HUES48 (cell line): Measurements from ENCODE around the gene ANAPC16.
"Not testable (repeated sequence)": the region's sequence is repeated elsewhere in the genome, so short reads cannot be mapped to it uniquely, and the experiment has no call there.

ENCODE experiments used
- H3K27ac ChIP-seq: one replicate; pipeline ENCODE4 v1.7.0; 2013; ENCODE audit warnings: low read depth, low read length, inconsistent platforms
- H3K27me3 ChIP-seq: 2 replicates; pipeline ENCODE4 v1.6.1; 2013; ENCODE audit warnings: mild to moderate bottlenecking, low read length; ENCODE audit not compliant: control insufficient read depth, insufficient read depth
- H3K36me3 ChIP-seq: 2 replicates; pipeline ENCODE4 v1.6.1; 2013; ENCODE audit warnings: low read length; ENCODE audit not compliant: control insufficient read depth, insufficient read depth
- H3K4me1 ChIP-seq: 2 replicates; pipeline ENCODE4 v1.6.1; 2013; ENCODE audit warnings: mild to moderate bottlenecking, low read length; ENCODE audit not compliant: control insufficient read depth, insufficient read depth
- H3K4me3 ChIP-seq: 2 replicates; pipeline ENCODE4 v1.5.1; 2013; ENCODE audit warnings: mild to moderate bottlenecking, low read depth, low read length
- H3K9ac ChIP-seq: 2 replicates; pipeline ENCODE4 v1.6.1; 2013; ENCODE audit warnings: mild to moderate bottlenecking, low read depth, low read length, moderate library complexity
- H3K9me3 ChIP-seq: 2 replicates; pipeline ENCODE4 v1.6.1; 2013; ENCODE audit warnings: low read length; ENCODE audit not compliant: control insufficient read depth, insufficient read depth

The ANAPC16 gene

DNA sequence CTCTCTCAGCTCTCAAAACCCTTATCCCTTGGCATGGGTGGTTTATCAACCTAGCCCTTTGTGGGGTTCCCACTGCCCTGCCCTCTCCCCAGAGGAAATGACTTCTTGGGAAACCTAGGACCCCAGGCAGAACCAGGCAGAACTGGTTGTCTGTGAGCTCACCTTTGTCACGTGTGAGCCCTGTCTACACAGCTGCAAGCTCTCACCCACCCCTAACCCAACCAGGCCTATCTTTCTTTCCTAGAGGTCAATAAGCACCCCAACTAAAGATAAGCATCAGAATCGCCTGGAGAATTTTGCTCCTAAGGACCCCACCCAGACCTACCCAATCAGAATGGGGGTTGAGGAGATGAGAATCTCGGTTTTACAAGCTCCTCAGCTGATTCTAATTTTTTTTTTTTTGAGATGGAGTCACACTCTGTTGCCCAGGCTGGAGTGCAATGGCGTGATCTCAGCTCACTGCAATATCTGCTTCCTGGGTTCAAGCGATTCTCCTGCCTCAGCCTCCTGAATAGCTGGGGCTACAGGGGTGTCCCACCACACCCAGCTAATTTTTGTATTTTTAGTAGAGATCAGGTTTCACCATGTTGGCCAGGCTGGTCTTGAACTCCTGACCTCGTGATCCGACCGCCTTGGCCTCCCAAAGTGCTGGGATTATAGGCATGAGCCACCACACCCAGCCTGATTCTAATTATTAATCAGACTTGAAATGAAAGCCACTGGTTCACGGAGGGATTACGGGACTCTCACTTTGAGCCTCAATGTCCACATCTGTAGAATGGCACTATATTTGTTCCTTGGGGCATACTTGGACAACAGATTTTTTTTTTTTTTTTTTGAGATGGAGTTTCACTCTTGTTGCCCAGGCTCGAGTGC is 50.4 kb downstream of the ANAPC16 start:
- no peaks in the 10 kb centered on the region for H3K27me3 ChIP-seq
- H3K9me3 ChIP-seq, result no peaks in the 10 kb centered on the region
- H3K4me3 ChIP-seq, result no peak overlapping the region
- H3K4me1 ChIP-seq, result peaks cover 36% of the 10 kb centered on the region
- no peak overlapping the region for H3K9ac ChIP-seq
- no peaks in the 10 kb centered on the region for H3K36me3 ChIP-seq
- H3K27ac ChIP-seq, result no peak overlapping the region

- Histone ChIP-seq H3K9me3 (no peaks in the 10 kb centered on the region), H3K27ac (peak overlapping the region; percentile 76), H3K27me3 (no peaks in the 10 kb centered on the region), H3K36me3 (no peaks in the 10 kb centered on the region), H3K4me1 (peaks cover 32% of the 10 kb centered on the region), H3K9ac (peak overlapping the region; percentile 13; the same call in 1 of the 2 replicates), H3K4me3 (no peak overlapping the region; the same call in 1 of the 2 replicates)
These were observed 51.6 kb downstream of the ANAPC16 start for GRCh38 chr10:72267381-72267780.

DNA sequence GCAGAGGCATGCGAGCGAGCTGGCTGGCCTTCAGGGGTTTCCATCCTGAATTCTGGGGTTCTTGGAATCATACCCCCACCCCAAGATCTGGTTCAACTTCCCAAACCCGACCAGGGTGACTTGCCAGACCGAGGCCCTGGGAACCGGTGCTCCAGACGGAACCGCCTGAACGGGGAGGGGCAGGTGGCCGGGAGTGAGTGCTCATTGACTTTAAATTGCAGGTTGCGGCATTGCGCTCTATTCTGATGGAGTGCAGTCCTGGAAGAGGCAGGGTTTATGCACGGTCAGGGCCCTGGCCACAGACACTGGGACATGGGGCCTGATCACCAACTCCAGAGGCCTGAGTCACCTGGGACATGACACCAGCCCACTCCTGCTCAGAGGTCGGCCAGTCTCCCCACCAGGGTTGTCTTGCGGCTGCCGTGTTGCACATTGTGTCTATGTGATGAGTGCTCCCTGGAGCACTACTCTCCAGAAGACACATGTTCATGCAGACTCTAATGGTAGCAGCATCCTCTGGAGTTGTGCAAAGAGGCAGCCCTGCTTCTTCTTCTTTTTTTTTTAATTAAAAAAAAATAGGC is 52.1 kb downstream of the ANAPC16 start:
- H3K27me3 ChIP-seq, result no peaks in the 10 kb centered on the region
- no peaks in the 10 kb centered on the region for H3K36me3 ChIP-seq
- peaks cover 35% of the 10 kb centered on the region for H3K4me1 ChIP-seq
- peak overlapping the region; percentile 76 for H3K27ac ChIP-seq
- H3K4me3 ChIP-seq, result no peak overlapping the region; the same call in 1 of the 2 replicates
- H3K9ac ChIP-seq, result peak overlapping the region; percentile 13
- H3K9me3 ChIP-seq, result no peaks in the 10 kb centered on the region

DNA sequence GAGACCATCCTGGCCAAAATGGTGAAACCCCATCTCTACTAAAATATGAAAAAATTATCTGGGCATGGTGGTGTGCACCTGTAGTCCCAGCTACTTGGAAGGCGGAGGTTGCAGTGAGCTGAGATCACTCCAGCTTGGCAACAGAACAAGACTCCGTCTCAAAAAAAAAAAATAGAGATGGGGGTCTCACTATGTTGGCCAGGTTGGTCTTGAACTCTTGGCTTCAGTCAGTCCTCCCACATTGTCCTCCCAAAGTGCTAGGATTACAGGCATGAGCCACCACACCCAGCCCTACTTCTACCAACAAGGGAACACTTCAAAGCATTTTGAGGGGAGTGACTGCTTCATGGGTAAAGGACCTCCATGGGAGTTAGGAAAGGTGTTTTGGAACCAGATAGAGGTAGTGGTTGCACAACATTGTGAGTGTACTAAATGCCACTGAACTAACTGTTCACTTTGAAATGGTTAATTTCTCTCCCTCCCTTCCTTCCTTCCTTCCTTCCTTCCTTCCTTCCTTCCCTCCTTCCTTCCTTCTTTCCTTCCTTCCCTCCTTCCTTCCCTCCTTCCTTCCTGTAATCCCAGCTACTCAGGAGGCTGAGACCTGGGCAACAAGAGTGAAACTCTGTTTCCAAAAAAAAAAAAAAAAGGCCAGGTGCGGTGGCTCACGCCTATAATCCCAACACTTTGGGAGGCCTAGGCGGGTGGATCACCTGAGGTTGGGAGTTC is 52.8 kb downstream of the ANAPC16 start:
- H3K36me3 ChIP-seq, H3K4me3 ChIP-seq, H3K9ac ChIP-seq, H3K9me3 ChIP-seq, H3K27me3 ChIP-seq, H3K27ac ChIP-seq: not testable (repeated sequence)
- H3K4me1 ChIP-seq, result peaks cover 35% of the 10 kb centered on the region

DNA sequence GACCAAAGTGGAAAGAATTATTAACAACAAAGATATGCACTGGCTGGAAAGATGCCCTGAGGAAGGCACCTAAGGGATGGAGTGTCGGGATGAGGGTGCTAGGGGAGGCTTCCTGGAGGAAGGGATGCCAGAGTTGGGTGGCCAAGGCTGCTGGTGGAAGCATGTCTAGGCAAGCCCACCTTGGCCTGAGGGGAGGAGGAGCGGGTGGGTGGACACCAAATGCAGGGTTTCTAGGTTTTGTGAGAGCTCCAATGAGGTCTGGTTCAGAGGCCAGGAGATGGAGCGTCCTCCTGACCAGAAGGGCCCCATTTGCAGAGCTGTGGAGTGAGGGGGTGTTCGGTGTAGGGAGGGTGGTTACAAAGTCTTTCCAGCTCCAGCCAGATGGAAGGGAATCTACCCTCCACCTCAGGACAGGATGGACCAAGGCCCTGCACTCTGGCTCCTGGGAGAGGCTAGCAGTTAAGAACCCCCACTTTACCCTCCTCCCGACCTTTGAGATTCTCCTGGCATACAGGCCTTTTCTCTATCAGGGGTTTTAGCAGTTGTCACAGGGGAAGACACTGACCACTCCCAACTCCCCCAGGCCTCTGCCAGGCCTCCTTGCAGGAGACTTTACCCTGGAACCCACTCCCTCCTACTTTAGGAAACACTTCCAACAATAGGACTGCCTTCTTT is 54.9 kb downstream of the ANAPC16 start:
- H3K36me3 ChIP-seq, result peaks cover 9% of the 10 kb centered on the region; the same call in 1 of the 2 replicates
- H3K9me3 ChIP-seq, result no peaks in the 10 kb centered on the region
- no peaks in the 10 kb centered on the region for H3K27me3 ChIP-seq
- H3K9ac ChIP-seq, result no peak overlapping the region
- no peak overlapping the region for H3K4me3 ChIP-seq
- H3K27ac ChIP-seq, result no peak overlapping the region
- peaks cover 29% of the 10 kb centered on the region for H3K4me1 ChIP-seq

- Histone ChIP-seq H3K27ac (peak overlapping the region; percentile 96), H3K36me3 (peaks cover 14% of the 10 kb centered on the region), H3K4me1 (peaks cover 29% of the 10 kb centered on the region), H3K27me3 (no peaks in the 10 kb centered on the region), H3K4me3 (peak overlapping the region; percentile 93), H3K9ac (peak overlapping the region; percentile 81), H3K9me3 (no peaks in the 10 kb centered on the region)
These were observed 57.0 kb downstream of the ANAPC16 start for GRCh38 chr10:72272689-72273409.

GRCh38 chr10:72273410-72274212 is 57.8 kb downstream of the ANAPC16 start, which contains the start of gene DDIT4:
DDIT4 (plus strand) TSS chr10:72273924; CDS start chr10:72274217, 293 bp downstream.
- peak within 1 kb of the TSS; percentile 81 for H3K9ac ChIP-seq
- H3K36me3 ChIP-seq, result peaks cover 14% of the 10 kb centered on the region
- H3K27me3 ChIP-seq, result no peaks in the 10 kb centered on the region
- peaks cover 27% of the 10 kb centered on the region for H3K4me1 ChIP-seq
- peak within 1 kb of the TSS; percentile 93 for H3K4me3 ChIP-seq
- peak within 1 kb of the TSS; percentile 96 for H3K27ac ChIP-seq
- no peaks in the 10 kb centered on the region for H3K9me3 ChIP-seq

DNA sequence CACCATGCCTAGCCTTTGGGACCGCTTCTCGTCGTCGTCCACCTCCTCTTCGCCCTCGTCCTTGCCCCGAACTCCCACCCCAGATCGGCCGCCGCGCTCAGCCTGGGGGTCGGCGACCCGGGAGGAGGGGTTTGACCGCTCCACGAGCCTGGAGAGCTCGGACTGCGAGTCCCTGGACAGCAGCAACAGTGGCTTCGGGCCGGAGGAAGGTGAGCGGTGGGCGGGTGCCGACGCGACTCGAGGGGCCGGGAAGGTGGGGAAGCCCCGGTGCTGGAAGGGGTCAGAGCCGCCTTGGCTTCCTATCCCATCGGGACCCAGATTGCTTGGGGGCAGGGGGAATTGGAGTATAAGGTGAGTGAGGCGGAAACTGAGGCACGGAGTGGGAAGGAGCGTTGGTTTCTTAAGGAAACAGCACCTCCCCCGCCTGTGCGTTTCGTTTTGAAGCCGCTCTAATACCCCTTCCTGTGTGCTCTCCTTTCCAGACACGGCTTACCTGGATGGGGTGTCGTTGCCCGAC is 58.5 kb downstream of the ANAPC16 start:
- H3K4me1 ChIP-seq, result peaks cover 27% of the 10 kb centered on the region
- H3K27ac ChIP-seq, result peak overlapping the region; percentile 63
- H3K9me3 ChIP-seq, result no peaks in the 10 kb centered on the region

GRCh38 chr10:72274730-72275350 is 59.0 kb downstream of the ANAPC16 start:
- peak overlapping the region; percentile 93 for H3K4me3 ChIP-seq
- H3K9ac ChIP-seq, result peak overlapping the region; percentile 72
- peaks cover 27% of the 10 kb centered on the region for H3K4me1 ChIP-seq
- H3K27me3 ChIP-seq, result no peaks in the 10 kb centered on the region
- no peaks in the 10 kb centered on the region for H3K9me3 ChIP-seq
- H3K27ac ChIP-seq, result no peak overlapping the region
- peaks cover 14% of the 10 kb centered on the region for H3K36me3 ChIP-seq

More for the DNA sequence above, 58.5 kb downstream of the ANAPC16 start:
- peak overlapping the region; percentile 72 for H3K9ac ChIP-seq
- H3K36me3 ChIP-seq, result peaks cover 14% of the 10 kb centered on the region
- peak overlapping the region; percentile 93 for H3K4me3 ChIP-seq
- no peaks in the 10 kb centered on the region for H3K27me3 ChIP-seq
